MM.1S (cell line): Measurements from ENCODE around the gene PEAR1.

Experiments
- DNase-seq: peaks from one replicate; pipeline ENCODE4 v3.0.0-alpha.2; 2015
- H2AFZ ChIP-seq: fragments of 300-600 bp; sonication (generic); 2 replicates; pipeline ENCODE4 v1.6.0; 2016; ENCODE audit warnings: antibody characterized with exemption, low read length
- H3F3A ChIP-seq: fragments of 300-600 bp; sonication (generic); 2 replicates; pipeline ENCODE4 v1.6.1; 2016; ENCODE audit warnings: mild to moderate bottlenecking, antibody characterized with exemption, low read length, moderate library complexity, mixed read lengths; ENCODE audit not compliant: insufficient read depth
- H3K27ac ChIP-seq: fragments of 300-600 bp; sonication (generic); 2 replicates; pipeline ENCODE4 v1.5.1; 2016; ENCODE audit warnings: mild to moderate bottlenecking, low read length
- H3K27me3 ChIP-seq: fragments of 300-600 bp; sonication (generic); replicated peaks from 2 replicates; pipeline ENCODE4 v1.6.0; 2016; ENCODE audit warnings: low read length; ENCODE audit not compliant: insufficient read depth
- H3K36me3 ChIP-seq: fragments of 300-600 bp; sonication (generic); replicated peaks from 2 replicates; pipeline ENCODE4 v1.6.1; 2016; ENCODE audit warnings: mild to moderate bottlenecking, low read length, mixed read lengths; ENCODE audit not compliant: insufficient read depth
- H3K4me1 ChIP-seq: fragments of 300-600 bp; sonication (generic); 2 replicates; pipeline ENCODE4 v1.6.1; 2016; ENCODE audit warnings: low read length, mixed read lengths
- H3K4me2 ChIP-seq: fragments of 300-600 bp; sonication (generic); 2 replicates; pipeline ENCODE4 v1.6.0; 2016; ENCODE audit warnings: low read depth, low read length
- H3K4me3 ChIP-seq: fragments of 300-600 bp; sonication (generic); 2 replicates; pipeline ENCODE4 v1.5.1; 2016; ENCODE audit warnings: low read length, mixed read lengths
- H3K79me2 ChIP-seq: fragments of 300-600 bp; sonication (generic); 2 replicates; pipeline ENCODE4 v1.6.1; 2016; ENCODE audit warnings: mixed run types, low read length, mixed read lengths
- H3K9ac ChIP-seq: fragments of 300-600 bp; sonication (generic); 2 replicates; pipeline ENCODE4 v1.6.1; 2016; ENCODE audit warnings: low read length, mixed read lengths
- H3K9me2 ChIP-seq: fragments of 300-600 bp; sonication (generic); replicated peaks from 2 replicates; pipeline ENCODE4 v1.6.1; 2016; ENCODE audit warnings: mild to moderate bottlenecking, low read length, mixed read lengths; ENCODE audit not compliant: insufficient read depth
- H3K9me3 ChIP-seq: fragments of 300-600 bp; sonication (generic); replicated peaks from 2 replicates; pipeline ENCODE4 v1.6.1; 2016; ENCODE audit warnings: mild to moderate bottlenecking, low read length, mixed read lengths; ENCODE audit not compliant: insufficient read depth
- H4K20me1 ChIP-seq: fragments of 300-600 bp; sonication (generic); 2 replicates; pipeline ENCODE4 v1.6.1; 2016; ENCODE audit warnings: mild to moderate bottlenecking, low read length, moderate library complexity, mixed read lengths; ENCODE audit not compliant: insufficient read depth
- CTCF ChIP-seq: fragments of 300-600 bp; sonication (generic); IDR thresholded peaks from 2 replicates; pipeline ENCODE4 v1.5.1; 2016; ENCODE audit warnings: antibody characterized with exemption, low read length, mixed read lengths
- EZH2 ChIP-seq: fragments of 300-600 bp; sonication (generic); optimal IDR thresholded peaks from 2 replicates; pipeline ENCODE3; 2017; ENCODE audit warnings: low read depth, mild to moderate bottlenecking, antibody characterized with exemption, low read length, mixed read lengths
- EZH2phosphoT487 ChIP-seq: fragments of 300-600 bp; sonication (generic); IDR thresholded peaks from 2 replicates; pipeline ENCODE4 v1.6.1; 2018; ENCODE audit warnings: antibody characterized with exemption, low read length

PEAR1 gene

GRCh38 chr1:156851779-156852417 lies 41.6 kb upstream of the PEAR1 start:
- H2AFZ ChIP-seq = no peak overlapping the region
- no peak for TF ChIP-seq EZH2phosphoT487
- TF ChIP-seq CTCF = no peak
- TF ChIP-seq EZH2 = no peak
- H3K79me2 ChIP-seq = no peaks in the 10 kb centered on the region
- no peak overlapping the region for H3K4me2 ChIP-seq
- H3K27ac ChIP-seq = no peak overlapping the region
- DNase-seq = no peak
- no peak overlapping the region for H3K9ac ChIP-seq
- peaks cover 51% of the 10 kb centered on the region for H3K27me3 ChIP-seq
- H3K4me3 ChIP-seq = no peak overlapping the region
- no peaks in the 10 kb centered on the region for H4K20me1 ChIP-seq
- H3F3A ChIP-seq = no peaks in the 10 kb centered on the region
- H3K4me1 ChIP-seq = no peaks in the 10 kb centered on the region
- H3K36me3 ChIP-seq = no peaks in the 10 kb centered on the region
- no peaks in the 10 kb centered on the region for H3K9me3 ChIP-seq
- H3K9me2 ChIP-seq = no peaks in the 10 kb centered on the region

GRCh38 chr1:156852418-156852874 lies 41.1 kb upstream of the PEAR1 start:
- no peak for TF ChIP-seq CTCF
- TF ChIP-seq EZH2phosphoT487 = no peak
- no peak for TF ChIP-seq EZH2
- no peaks in the 10 kb centered on the region for H3K36me3 ChIP-seq
- no peak overlapping the region for H2AFZ ChIP-seq

GRCh38 chr1:156853761-156854160 lies 39.8 kb upstream of the PEAR1 start:
- DNase-seq = no peak

More at GRCh38 chr1:156852418-156852874, 41.1 kb upstream of the PEAR1 start:
- DNase-seq = no peak
- H3K27me3 ChIP-seq = peaks cover 48% of the 10 kb centered on the region
- H3K4me2 ChIP-seq = no peak overlapping the region
- H3F3A ChIP-seq = no peaks in the 10 kb centered on the region
- no peaks in the 10 kb centered on the region for H3K79me2 ChIP-seq
- no peak overlapping the region for H3K27ac ChIP-seq
- H3K4me1 ChIP-seq = no peaks in the 10 kb centered on the region
- H3K9ac ChIP-seq = no peak overlapping the region
- no peaks in the 10 kb centered on the region for H3K9me2 ChIP-seq
- no peaks in the 10 kb centered on the region for H3K9me3 ChIP-seq
- H3K4me3 ChIP-seq = no peak overlapping the region
- H4K20me1 ChIP-seq = no peaks in the 10 kb centered on the region

More at GRCh38 chr1:156853761-156854160, 39.8 kb upstream of the PEAR1 start:
- Histone ChIP-seq H3K27ac (no peak overlapping the region), H3K4me2 (no peak overlapping the region), H3K79me2 (no peaks in the 10 kb centered on the region), H3F3A (no peaks in the 10 kb centered on the region), H3K4me1 (no peaks in the 10 kb centered on the region), H3K4me3 (no peak overlapping the region), H3K27me3 (peaks cover 49% of the 10 kb centered on the region), H3K9me2 (no peaks in the 10 kb centered on the region), H4K20me1 (no peaks in the 10 kb centered on the region), H2AFZ (no peak overlapping the region), H3K9me3 (no peaks in the 10 kb centered on the region), H3K36me3 (no peaks in the 10 kb centered on the region), H3K9ac (no peak overlapping the region)
- TF ChIP-seq EZH2phosphoT487 = no peak
- TF ChIP-seq EZH2 = no peak
- no peak for TF ChIP-seq CTCF
